ENCODE results near the gene CHST1. TPM values are rescaled to one million over a fixed set of nuclear protein-coding genes. Genes with fewer than 3 reads are reported as not detected.

Gene CHST1
- total RNA-seq, 1 donor from 2014 or later: 59.2 TPM

DNA sequence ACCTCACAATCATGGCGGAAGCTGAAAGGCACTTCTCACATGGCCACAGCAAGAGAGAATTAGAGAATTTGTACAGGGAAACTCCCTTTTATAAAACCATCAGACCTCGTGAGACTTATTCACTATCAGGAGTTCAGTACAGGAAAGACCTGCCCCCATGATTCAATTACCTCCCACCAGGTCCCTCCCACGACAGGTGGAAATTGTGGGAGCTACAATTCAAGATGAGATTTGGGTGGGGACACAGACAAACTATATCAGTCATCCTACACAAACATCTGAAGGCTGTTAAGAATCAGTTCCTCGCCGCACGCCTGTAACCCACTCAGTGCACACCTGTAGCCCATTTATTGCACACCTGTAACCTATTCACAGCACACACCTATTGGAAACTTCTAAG is 39.8 kb downstream of the CHST1 start:
- no peaks in the 10 kb centered on the region for H3K27me3 Mint-ChIP-seq (ENCODE audit: unreplicated experiment)
- DNase-seq: no peak
- TF ChIP-seq, protein P1, sequence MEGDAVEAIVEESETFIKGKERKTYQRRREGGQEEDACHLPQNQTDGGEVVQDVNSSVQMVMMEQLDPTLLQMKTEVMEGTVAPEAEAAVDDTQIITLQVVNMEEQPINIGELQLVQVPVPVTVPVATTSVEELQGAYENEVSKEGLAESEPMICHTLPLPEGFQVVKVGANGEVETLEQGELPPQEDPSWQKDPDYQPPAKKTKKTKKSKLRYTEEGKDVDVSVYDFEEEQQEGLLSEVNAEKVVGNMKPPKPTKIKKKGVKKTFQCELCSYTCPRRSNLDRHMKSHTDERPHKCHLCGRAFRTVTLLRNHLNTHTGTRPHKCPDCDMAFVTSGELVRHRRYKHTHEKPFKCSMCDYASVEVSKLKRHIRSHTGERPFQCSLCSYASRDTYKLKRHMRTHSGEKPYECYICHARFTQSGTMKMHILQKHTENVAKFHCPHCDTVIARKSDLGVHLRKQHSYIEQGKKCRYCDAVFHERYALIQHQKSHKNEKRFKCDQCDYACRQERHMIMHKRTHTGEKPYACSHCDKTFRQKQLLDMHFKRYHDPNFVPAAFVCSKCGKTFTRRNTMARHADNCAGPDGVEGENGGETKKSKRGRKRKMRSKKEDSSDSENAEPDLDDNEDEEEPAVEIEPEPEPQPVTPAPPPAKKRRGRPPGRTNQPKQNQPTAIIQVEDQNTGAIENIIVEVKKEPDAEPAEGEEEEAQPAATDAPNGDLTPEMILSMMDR (IDR thresholded peaks at IDR 0.05; ENCODE audit: partially characterized antibody, unreplicated experiment): no peak
- no peaks in the 10 kb centered on the region for H3K4me1 Mint-ChIP-seq (ENCODE audit: low read depth, unreplicated experiment)
- peaks cover 7% of the 10 kb centered on the region for H3K36me3 Mint-ChIP-seq (ENCODE audit: unreplicated experiment)
- H3K9me3 Mint-ChIP-seq (ENCODE audit: unreplicated experiment): peaks cover 6% of the 10 kb centered on the region
- no peak overlapping the region for H3K4me3 Mint-ChIP-seq (ENCODE audit: unreplicated experiment)
- no peak overlapping the region for H3K27ac Mint-ChIP-seq (ENCODE audit: unreplicated experiment)

DNA sequence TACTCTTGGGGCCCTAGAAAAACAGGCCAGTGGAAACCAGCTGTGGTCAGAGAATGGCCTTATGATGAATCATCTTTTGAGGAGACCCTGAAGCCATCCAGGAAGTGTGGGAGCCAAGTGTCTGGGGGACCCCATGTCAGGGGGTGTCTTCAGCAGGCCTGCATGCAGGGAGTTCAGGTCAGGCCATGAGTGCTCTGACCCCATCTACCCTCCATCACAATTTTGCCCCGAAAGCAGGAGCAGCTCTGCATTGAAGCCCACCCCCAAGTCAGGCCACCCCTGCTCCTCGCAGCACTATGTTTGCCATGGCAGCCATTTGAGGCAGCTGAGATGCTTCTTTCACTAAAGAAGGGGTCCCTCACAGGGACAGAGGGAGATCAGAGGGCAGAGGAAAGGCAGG is 41.3 kb downstream of the CHST1 start:
- no peak for DNase-seq
- Mint-ChIP-seq H3K27me3 (ENCODE audit: unreplicated experiment) (peaks cover 2% of the 10 kb centered on the region), H3K9me3 (ENCODE audit: unreplicated experiment) (peaks cover 6% of the 10 kb centered on the region), H3K36me3 (ENCODE audit: unreplicated experiment) (peaks cover 7% of the 10 kb centered on the region), H3K4me1 (ENCODE audit: low read depth, unreplicated experiment) (no peaks in the 10 kb centered on the region), H3K27ac (ENCODE audit: unreplicated experiment) (no peak overlapping the region), H3K4me3 (ENCODE audit: unreplicated experiment) (no peak overlapping the region)
- TF ChIP-seq, protein P1 (IDR thresholded peaks at IDR 0.05; ENCODE audit: partially characterized antibody, unreplicated experiment): no peak

DNA sequence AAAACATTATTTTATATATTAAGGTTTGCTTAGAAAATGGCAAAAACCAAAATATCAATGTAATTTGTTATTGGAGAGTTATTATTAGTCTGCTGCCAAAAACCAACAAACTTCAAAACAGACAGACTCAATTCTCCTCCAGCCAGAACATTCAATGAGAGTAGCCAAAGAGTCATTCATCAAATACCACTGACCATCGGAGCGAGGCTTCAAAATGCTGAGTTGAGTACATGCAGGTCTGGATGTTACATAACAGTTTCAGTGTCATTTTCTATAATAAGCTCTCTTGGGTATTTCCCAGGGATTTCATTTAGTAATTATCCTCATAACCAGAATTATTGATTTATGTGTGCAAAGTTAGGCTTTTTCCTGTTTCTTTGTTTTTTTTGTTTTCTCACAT is 42.6 kb downstream of the CHST1 start:
- DNase-seq: no peak
- no peak overlapping the region for H3K27ac Mint-ChIP-seq (ENCODE audit: unreplicated experiment)
- peaks cover 4% of the 10 kb centered on the region for H3K9me3 Mint-ChIP-seq (ENCODE audit: unreplicated experiment)
- H3K27me3 Mint-ChIP-seq (ENCODE audit: unreplicated experiment): peaks cover 2% of the 10 kb centered on the region
- no peak overlapping the region for H3K4me3 Mint-ChIP-seq (ENCODE audit: unreplicated experiment)
- peaks cover under 1% of the 10 kb centered on the region for H3K4me1 Mint-ChIP-seq (ENCODE audit: low read depth, unreplicated experiment)
- TF ChIP-seq, protein P1 (IDR thresholded peaks at IDR 0.05; ENCODE audit: partially characterized antibody, unreplicated experiment): no peak
- H3K36me3 Mint-ChIP-seq (ENCODE audit: unreplicated experiment): no peaks in the 10 kb centered on the region

DNA sequence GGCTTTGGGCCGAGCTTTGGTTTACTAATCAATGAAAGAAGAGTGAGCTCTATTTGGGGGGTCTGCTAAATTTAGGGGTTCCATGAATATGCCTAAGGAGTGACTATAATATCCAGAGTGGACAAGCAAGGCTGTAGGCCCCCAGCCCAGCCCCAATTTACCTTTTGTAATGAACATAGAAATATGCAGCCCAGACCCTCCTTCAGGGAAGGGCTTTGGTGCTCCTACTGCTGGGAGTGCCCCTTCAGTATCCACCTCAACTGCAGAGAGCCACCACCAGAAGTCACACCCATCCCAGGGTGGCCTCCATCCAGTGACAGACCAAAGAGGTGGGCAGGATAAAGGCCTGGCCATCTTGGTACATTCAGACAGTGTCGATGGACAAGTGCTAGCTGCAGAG is 43.1 kb downstream of the CHST1 start:
- Mint-ChIP-seq H3K4me3 (ENCODE audit: unreplicated experiment) (no peak overlapping the region), H3K27me3 (ENCODE audit: unreplicated experiment) (peaks cover 2% of the 10 kb centered on the region), H3K36me3 (ENCODE audit: unreplicated experiment) (no peaks in the 10 kb centered on the region), H3K4me1 (ENCODE audit: low read depth, unreplicated experiment) (peaks cover 6% of the 10 kb centered on the region), H3K9me3 (ENCODE audit: unreplicated experiment) (peaks cover 7% of the 10 kb centered on the region), H3K27ac (ENCODE audit: unreplicated experiment) (no peak overlapping the region)
- TF ChIP-seq, protein P1 (IDR thresholded peaks at IDR 0.05; ENCODE audit: partially characterized antibody, unreplicated experiment): no peak
- no peak for DNase-seq

DNA sequence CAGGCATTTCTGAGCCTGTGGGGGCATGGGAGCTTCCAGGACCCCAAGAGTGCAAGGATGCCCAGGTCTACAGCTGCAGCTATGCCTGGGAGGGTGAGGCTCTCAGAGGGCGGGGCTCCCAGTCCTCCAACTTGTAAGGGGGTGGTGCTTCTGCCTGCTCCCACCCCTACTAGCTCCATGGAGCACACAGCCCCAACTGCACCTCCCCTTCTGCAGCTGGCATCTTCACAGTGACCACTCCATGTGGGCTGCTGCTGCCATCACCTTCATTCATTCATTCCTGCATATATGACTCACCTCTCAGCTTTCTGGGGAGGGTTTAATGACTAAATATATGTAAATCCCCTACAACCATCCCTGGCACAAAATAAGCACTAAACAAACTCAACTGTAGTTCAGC is 43.8 kb downstream of the CHST1 start:
- no peak for DNase-seq
- TF ChIP-seq, protein P1 (IDR thresholded peaks at IDR 0.05; ENCODE audit: partially characterized antibody, unreplicated experiment): no peak
- no peaks in the 10 kb centered on the region for H3K36me3 Mint-ChIP-seq (ENCODE audit: unreplicated experiment)
- H3K9me3 Mint-ChIP-seq (ENCODE audit: unreplicated experiment): peaks cover 5% of the 10 kb centered on the region
- H3K4me1 Mint-ChIP-seq (ENCODE audit: low read depth, unreplicated experiment): peaks cover 6% of the 10 kb centered on the region
- H3K4me3 Mint-ChIP-seq (ENCODE audit: unreplicated experiment): no peak overlapping the region
- H3K27me3 Mint-ChIP-seq (ENCODE audit: unreplicated experiment): peaks cover 4% of the 10 kb centered on the region
- no peak overlapping the region for H3K27ac Mint-ChIP-seq (ENCODE audit: unreplicated experiment)
